Limb (tissue), 2 donors: ENCODE measurements around the gene NRG3.
A peak's percentile ranks its signal among the peaks of the same experiment; 100 is the strongest.
"Not testable (repeated sequence)": the region's sequence is repeated elsewhere in the genome, so short reads cannot be mapped to it uniquely, and the experiment has no call there.

Source experiments
- DNase-seq, 2 donors: peaks; one replicate each; pipeline ENCODE4 v3.0.0-alpha.2; 2016; ENCODE audit errors: extremely low spot score in 2 of 2

The NRG3 gene

GRCh38 chr10:82278401-82279182, 403.6 kb downstream of the NRG3 start:
- no peak for DNase-seq

- DNase-seq = no peak
These were observed 407.9 kb downstream of the NRG3 start for GRCh38 chr10:82282782-82283456.

- no peak for DNase-seq
These were observed 409.2 kb downstream of the NRG3 start for GRCh38 chr10:82284180-82284579.

- no peak for DNase-seq
These were observed 413.5 kb downstream of the NRG3 start for GRCh38 chr10:82288461-82288881.

GRCh38 chr10:82289945-82290344, 415.0 kb downstream of the NRG3 start:
- DNase-seq = no peak

GRCh38 chr10:82294874-82295378, 419.9 kb downstream of the NRG3 start:
- no peak for DNase-seq

GRCh38 chr10:82308641-82309040, 433.6 kb downstream of the NRG3 start:
- DNase-seq = no peak

- DNase-seq = no peak
These were observed 435.8 kb downstream of the NRG3 start for GRCh38 chr10:82310839-82311238.

- DNase-seq = no peak
These were observed 438.4 kb downstream of the NRG3 start for GRCh38 chr10:82313401-82313800.

- DNase-seq = no peak
These were observed 443.5 kb downstream of the NRG3 start for GRCh38 chr10:82318534-82318933.

GRCh38 chr10:82319074-82319473, 444.1 kb downstream of the NRG3 start:
- DNase-seq = peak in 1 of 2 donors; percentile 24

GRCh38 chr10:82319562-82319961, 444.6 kb downstream of the NRG3 start:
- peak; percentile 10 to 57 for DNase-seq

- DNase-seq = no peak
These were observed 446.7 kb downstream of the NRG3 start for GRCh38 chr10:82321724-82322123.

- DNase-seq = no peak
These were observed 456.7 kb downstream of the NRG3 start for GRCh38 chr10:82331716-82332115.

- DNase-seq = no peak
These were observed 460.8 kb downstream of the NRG3 start for GRCh38 chr10:82335831-82336230.

- no peak for DNase-seq
These were observed 465.2 kb downstream of the NRG3 start for GRCh38 chr10:82340166-82340565.

GRCh38 chr10:82349590-82349989, 474.6 kb downstream of the NRG3 start:
- DNase-seq = not testable (repeated sequence)

GRCh38 chr10:82353381-82353780, 478.4 kb downstream of the NRG3 start:
- DNase-seq = no peak

GRCh38 chr10:82358486-82359099, 483.6 kb downstream of the NRG3 start:
- DNase-seq = no peak

GRCh38 chr10:82361256-82361655, 486.3 kb downstream of the NRG3 start:
- DNase-seq = no peak

GRCh38 chr10:82377608-82378007, 502.6 kb downstream of the NRG3 start:
- DNase-seq = no peak

- DNase-seq = peak; percentile 51 to 74
These were observed 503.2 kb downstream of the NRG3 start for GRCh38 chr10:82378146-82378545.
